PFSK-1 (cell line): Measurements from ENCODE around the gene GFOD2.

Experiments
- FOXP2 ChIP-seq: optimal IDR thresholded peaks from 2 replicates; pipeline ENCODE3; 2011; ENCODE audit warnings: borderline replicate concordance, control low read depth, inconsistent platforms; ENCODE audit not compliant: insufficient read depth; ENCODE audit errors: extremely low read length, extremely low read depth
- POLR2AphosphoS5 ChIP-seq: IDR thresholded peaks from 2 replicates; pipeline ENCODE4 v1.6.1; 2012; ENCODE audit warnings: low read depth, mild to moderate bottlenecking, control low read depth, low read length, moderate library complexity
- SIN3A ChIP-seq: IDR thresholded peaks from 2 replicates; pipeline ENCODE4 v1.6.1; 2012; ENCODE audit warnings: mild to moderate bottlenecking, low read length, moderate library complexity, borderline replicate concordance; ENCODE audit not compliant: insufficient read depth
- TAF1 ChIP-seq: IDR thresholded peaks from 2 replicates; pipeline ENCODE4 v1.6.1; 2012; ENCODE audit warnings: low read length, control low read depth, borderline replicate concordance; ENCODE audit not compliant: insufficient read depth
- TF ChIP-seq, protein P1 (sequence below), 2 experiments: IDR thresholded peaks; 2 replicates each; pipeline versions ENCODE4 v1.6.1 to v1.8.0; 2011 to 2012; ENCODE audit warnings: low read depth in 2 of 2, low read length in 2 of 2, control low read depth in 1 of 2, inconsistent platforms in 1 of 2, mild to moderate bottlenecking in 1 of 2, moderate library complexity in 1 of 2; ENCODE audit not compliant: insufficient read depth in 1 of 2

Gene GFOD2

DNA sequence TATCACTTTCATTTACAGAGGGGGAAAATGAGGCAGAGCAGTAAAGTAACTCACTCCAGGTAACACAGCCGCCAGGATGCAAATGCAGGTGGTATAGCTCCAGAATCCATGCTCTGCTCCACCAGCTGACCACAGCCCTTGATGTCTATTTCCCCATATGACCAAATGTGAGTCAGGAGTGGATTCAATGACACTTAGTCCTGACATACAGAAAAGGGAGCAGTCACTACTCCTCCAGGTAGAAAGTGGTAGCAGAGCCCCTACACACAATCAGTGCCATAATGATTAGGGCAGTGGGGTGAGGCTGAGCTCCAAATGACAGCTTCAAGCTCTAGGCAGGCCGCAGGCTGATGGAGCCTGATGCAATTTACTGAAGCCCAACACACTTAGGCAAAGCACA lies 43.3 kb upstream of the GFOD2 start:
- no peak for TF ChIP-seq FOXP2
- TF ChIP-seq, protein P1, sequence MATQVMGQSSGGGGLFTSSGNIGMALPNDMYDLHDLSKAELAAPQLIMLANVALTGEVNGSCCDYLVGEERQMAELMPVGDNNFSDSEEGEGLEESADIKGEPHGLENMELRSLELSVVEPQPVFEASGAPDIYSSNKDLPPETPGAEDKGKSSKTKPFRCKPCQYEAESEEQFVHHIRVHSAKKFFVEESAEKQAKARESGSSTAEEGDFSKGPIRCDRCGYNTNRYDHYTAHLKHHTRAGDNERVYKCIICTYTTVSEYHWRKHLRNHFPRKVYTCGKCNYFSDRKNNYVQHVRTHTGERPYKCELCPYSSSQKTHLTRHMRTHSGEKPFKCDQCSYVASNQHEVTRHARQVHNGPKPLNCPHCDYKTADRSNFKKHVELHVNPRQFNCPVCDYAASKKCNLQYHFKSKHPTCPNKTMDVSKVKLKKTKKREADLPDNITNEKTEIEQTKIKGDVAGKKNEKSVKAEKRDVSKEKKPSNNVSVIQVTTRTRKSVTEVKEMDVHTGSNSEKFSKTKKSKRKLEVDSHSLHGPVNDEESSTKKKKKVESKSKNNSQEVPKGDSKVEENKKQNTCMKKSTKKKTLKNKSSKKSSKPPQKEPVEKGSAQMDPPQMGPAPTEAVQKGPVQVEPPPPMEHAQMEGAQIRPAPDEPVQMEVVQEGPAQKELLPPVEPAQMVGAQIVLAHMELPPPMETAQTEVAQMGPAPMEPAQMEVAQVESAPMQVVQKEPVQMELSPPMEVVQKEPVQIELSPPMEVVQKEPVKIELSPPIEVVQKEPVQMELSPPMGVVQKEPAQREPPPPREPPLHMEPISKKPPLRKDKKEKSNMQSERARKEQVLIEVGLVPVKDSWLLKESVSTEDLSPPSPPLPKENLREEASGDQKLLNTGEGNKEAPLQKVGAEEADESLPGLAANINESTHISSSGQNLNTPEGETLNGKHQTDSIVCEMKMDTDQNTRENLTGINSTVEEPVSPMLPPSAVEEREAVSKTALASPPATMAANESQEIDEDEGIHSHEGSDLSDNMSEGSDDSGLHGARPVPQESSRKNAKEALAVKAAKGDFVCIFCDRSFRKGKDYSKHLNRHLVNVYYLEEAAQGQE (IDR thresholded peaks at IDR 0.05; ENCODE audit: insufficient read depth in 1 of 2, low read depth in 2 of 2, low read length in 2 of 2): no peak
- no peak for TF ChIP-seq TAF1
- no peak for TF ChIP-seq SIN3A
- TF ChIP-seq POLR2AphosphoS5: no peak

DNA sequence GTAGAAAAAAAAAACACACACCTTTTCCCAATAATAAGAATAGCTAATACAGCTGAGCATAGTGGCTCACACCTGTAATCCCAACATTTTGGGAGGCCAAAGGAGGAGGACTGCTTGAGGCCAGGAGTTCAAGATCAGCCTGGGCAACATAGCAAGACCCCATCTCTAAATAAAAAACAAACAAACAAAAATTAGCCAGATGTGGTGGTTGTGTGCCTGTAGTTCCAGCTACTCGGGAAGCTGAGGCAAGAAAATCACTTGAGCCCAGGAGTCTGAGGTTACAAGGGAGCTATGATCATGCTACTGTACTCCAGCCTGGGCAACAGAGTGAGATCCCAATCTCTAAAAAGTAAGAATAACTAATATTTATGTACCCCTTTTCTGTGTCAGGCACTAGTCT lies 42.8 kb upstream of the GFOD2 start:
- TF ChIP-seq FOXP2 (no peak), SIN3A (no peak), POLR2AphosphoS5 (no peak), TAF1 (no peak)
- TF ChIP-seq, protein P1 (IDR thresholded peaks at IDR 0.05; ENCODE audit: insufficient read depth in 1 of 2, low read depth in 2 of 2, low read length in 2 of 2): no peak

DNA sequence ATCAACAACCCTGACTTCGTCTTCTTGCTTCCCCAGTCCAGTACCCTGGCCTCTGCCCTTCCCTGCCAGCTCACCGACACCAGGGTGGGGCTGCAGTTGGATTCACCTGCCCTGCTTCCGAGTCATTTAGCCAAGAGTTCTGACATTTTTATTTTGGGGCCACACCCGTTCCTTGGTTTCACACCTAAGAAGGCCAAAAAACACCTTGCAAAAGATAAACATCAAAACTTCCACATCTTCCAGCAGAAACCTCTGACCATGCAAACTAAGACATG lies 41.8 kb upstream of the GFOD2 start:
- no peak for TF ChIP-seq SIN3A
- no peak for TF ChIP-seq TAF1
- TF ChIP-seq, protein P1 (IDR thresholded peaks at IDR 0.05; ENCODE audit: insufficient read depth in 1 of 2, low read depth in 2 of 2, low read length in 2 of 2): no peak
- no peak for TF ChIP-seq FOXP2
- no peak for TF ChIP-seq POLR2AphosphoS5

DNA sequence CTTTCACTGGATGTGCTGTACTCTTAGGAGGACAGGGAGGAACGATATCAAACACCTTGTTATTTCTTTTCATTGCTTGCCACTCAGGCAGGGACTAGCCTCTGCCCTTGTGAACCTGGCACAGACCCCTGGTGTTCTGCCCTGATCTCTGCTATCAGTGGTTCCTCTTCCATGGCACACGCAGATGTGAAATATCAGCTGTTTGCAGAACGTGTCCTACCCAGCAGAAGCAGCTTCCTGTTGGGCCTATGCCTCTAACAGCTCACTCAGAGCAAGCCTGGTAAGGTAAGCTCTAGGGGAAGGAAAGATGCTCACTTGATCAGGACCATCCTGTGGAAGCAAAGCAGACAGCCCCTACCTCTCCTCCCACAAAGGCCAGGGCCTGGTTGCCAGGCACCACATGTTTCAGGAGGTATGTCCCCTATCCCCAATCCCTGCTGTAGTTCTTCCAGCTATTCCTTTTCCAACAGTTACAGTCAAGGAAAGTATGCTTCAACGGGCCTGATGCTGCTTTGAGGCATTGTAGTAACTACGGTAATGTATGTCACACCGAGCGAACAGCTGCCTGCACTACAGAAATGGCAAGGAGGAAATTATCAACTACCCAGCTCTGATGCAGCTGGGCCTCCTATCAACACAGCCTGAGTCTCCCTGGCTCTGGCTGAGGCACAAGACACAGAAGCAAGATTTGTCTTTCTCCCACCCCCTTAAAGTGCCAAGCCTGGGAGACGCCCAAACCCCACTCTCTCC lies 41.3 kb upstream of the GFOD2 start:
- TF ChIP-seq TAF1 (no peak), FOXP2 (no peak), SIN3A (no peak), POLR2AphosphoS5 (no peak)
- TF ChIP-seq, protein P1 (IDR thresholded peaks at IDR 0.05; ENCODE audit: insufficient read depth in 1 of 2, low read depth in 2 of 2, low read length in 2 of 2): no peak

DNA sequence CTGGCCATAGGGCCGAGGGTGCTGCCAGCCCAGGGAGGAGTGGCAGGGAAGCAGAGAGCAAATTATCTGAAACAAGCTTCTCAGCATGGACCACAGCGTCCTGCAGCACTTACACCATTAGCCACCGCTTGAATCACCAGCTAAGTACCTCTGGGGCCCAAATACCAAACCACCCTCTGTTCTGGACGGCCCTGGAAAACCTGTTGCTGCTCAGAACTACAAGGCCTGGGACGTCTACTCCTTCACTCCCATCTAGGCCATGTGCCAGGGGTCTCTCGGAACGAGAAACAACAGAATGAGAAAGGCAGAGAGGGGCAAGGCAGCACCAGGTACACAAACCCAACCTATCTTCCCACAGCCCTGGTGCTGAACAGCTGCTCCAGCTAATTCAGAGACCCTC lies 39.9 kb upstream of the GFOD2 start:
- TF ChIP-seq POLR2AphosphoS5 (no peak), FOXP2 (no peak), SIN3A (no peak), TAF1 (no peak)
- TF ChIP-seq, protein P1 (IDR thresholded peaks at IDR 0.05; ENCODE audit: insufficient read depth in 1 of 2, low read depth in 2 of 2, low read length in 2 of 2): no peak
